IMR-90 (cell line): ENCODE measurements around the gene NRP1. TPM values are rescaled to one million over a fixed set of nuclear protein-coding genes. Genes with fewer than 3 reads are reported as not detected.

Experiments
- ATAC-seq: fragments of 200-7000 bp; cut with Tn5 transposase; 2 replicates; pipeline ENCODE4 v1.9.1; 2020; ENCODE audit warnings: low read depth, mild to moderate bottlenecking, moderate library complexity
- BruUV-seq: library from RNA; stranded (reverse); fragments of 400-500 nt; replicated peaks from 2 replicates; lab custom pipeline; 2021; lab: Mats Ljungman, UMichigan
- CTCF ChIA-PET: fragments of 300-600 bp; formaldehyde crosslinking; extraction: SDS; loops from one replicate; lab custom pipeline; 2021; ENCODE audit warnings: antibody characterized with exemption; lab: Yijun Ruan, JAX
- POLR2A ChIA-PET: fragments of 300-600 bp; sonication (Branson Sonifier 250); formaldehyde crosslinking; loops from one replicate; lab custom pipeline; 2022; ENCODE audit warnings: antibody characterized with exemption; ENCODE audit not compliant: unreplicated experiment; lab: Charles Lee
- DNase-seq: peaks from one replicate; pipeline ENCODE4 v3.0.0; 2013
- H2AFZ ChIP-seq: replicated peaks from 2 replicates; pipeline ENCODE3; 2013; ENCODE audit warnings: low read length, mild to moderate bottlenecking; ENCODE audit not compliant: poor library complexity
- H2AK5ac ChIP-seq: 2 replicates; pipeline ENCODE4 v1.6.1; 2013; ENCODE audit warnings: low read depth, low read length, inconsistent platforms
- H2AK9ac ChIP-seq: replicated peaks from 2 replicates; pipeline ENCODE3; 2013; ENCODE audit warnings: mild to moderate bottlenecking, low read depth, low read length, moderate library complexity; ENCODE audit not compliant: poor library complexity
- H2BK120ac ChIP-seq: 2 replicates; pipeline ENCODE4 v1.6.1; 2013; ENCODE audit warnings: low read depth, low read length, inconsistent platforms
- H2BK15ac ChIP-seq: 3 replicates; pipeline ENCODE4 v1.6.1; 2013; ENCODE audit warnings: low read depth, low read length, inconsistent platforms
- H2BK20ac ChIP-seq: 2 replicates; pipeline ENCODE4 v1.6.1; 2013; ENCODE audit warnings: low read depth, mild to moderate bottlenecking, inconsistent platforms, low read length, moderate library complexity
- H2BK5ac ChIP-seq: 2 replicates; pipeline ENCODE4 v1.6.1; 2013; ENCODE audit warnings: mild to moderate bottlenecking, low read depth, low read length, inconsistent platforms; ENCODE audit not compliant: poor library complexity, severe bottlenecking
- H3K14ac ChIP-seq: replicated peaks from 2 replicates; pipeline ENCODE4 v1.6.1; 2013; ENCODE audit warnings: low read depth, low read length, inconsistent platforms
- H3K18ac ChIP-seq: 2 replicates; pipeline ENCODE4 v1.6.1; 2013; ENCODE audit warnings: low read depth, low read length, control low read depth
- H3K23ac ChIP-seq: 2 replicates; pipeline ENCODE4 v1.6.1; 2013; ENCODE audit warnings: low read depth, low read length, inconsistent platforms
- H3K27ac ChIP-seq: 2 replicates; pipeline ENCODE4 v1.5.1; 2013; ENCODE audit warnings: mild to moderate bottlenecking, control low read depth, low read length; ENCODE audit not compliant: insufficient read depth
- H3K27me3 ChIP-seq: 2 replicates; pipeline ENCODE4 v1.6.1; 2013; ENCODE audit warnings: low read length; ENCODE audit not compliant: control insufficient read depth, insufficient read depth
- H3K36me3 ChIP-seq: 2 replicates; pipeline ENCODE4 v1.6.1; 2013; ENCODE audit warnings: low read length, mixed read lengths; ENCODE audit not compliant: control insufficient read depth, insufficient read depth
- H3K4ac ChIP-seq: 2 replicates; pipeline ENCODE4 v1.6.1; 2013; ENCODE audit warnings: low read depth, low read length, inconsistent platforms
- H3K4me1 ChIP-seq: 2 replicates; pipeline ENCODE4 v1.6.1; 2013; ENCODE audit warnings: low read length, mixed read lengths; ENCODE audit not compliant: control insufficient read depth, insufficient read depth
- H3K4me2 ChIP-seq: 2 replicates; pipeline ENCODE4 v1.6.1; 2013; ENCODE audit warnings: low read depth, mild to moderate bottlenecking, control low read depth, low read length, moderate library complexity
- H3K4me3 ChIP-seq: 2 replicates; pipeline ENCODE4 v1.5.1; 2013; ENCODE audit warnings: low read depth, mild to moderate bottlenecking, control low read depth, low read length, moderate library complexity; ENCODE audit not compliant: insufficient read depth
- H3K56ac ChIP-seq: 2 replicates; pipeline ENCODE4 v1.6.1; 2013; ENCODE audit warnings: low read length, inconsistent platforms; ENCODE audit not compliant: insufficient read depth; ENCODE audit errors: extremely low read depth
- H3K79me1 ChIP-seq, 2 experiments: 2 replicates each; pipeline ENCODE4 v1.6.1; 2013; ENCODE audit warnings: low read length in 2 of 2, inconsistent platforms in 1 of 2, low read depth in 1 of 2
- H3K9ac ChIP-seq: 2 replicates; pipeline ENCODE4 v1.6.1; 2013; ENCODE audit warnings: low read depth, low read length, control low read depth
- H3K9me1 ChIP-seq: 2 replicates; pipeline ENCODE4 v1.6.1; 2013; ENCODE audit warnings: low read length, inconsistent platforms; ENCODE audit not compliant: insufficient read depth
- H3K9me3 ChIP-seq: 2 replicates; pipeline ENCODE4 v1.6.1; 2013; ENCODE audit warnings: low read length; ENCODE audit not compliant: control insufficient read depth, insufficient read depth
- H4K20me1 ChIP-seq: 2 replicates; pipeline ENCODE4 v1.6.1; 2013; ENCODE audit warnings: low read length, inconsistent platforms; ENCODE audit not compliant: insufficient read depth
- H4K5ac ChIP-seq: 2 replicates; pipeline ENCODE4 v1.6.1; 2013; ENCODE audit warnings: mild to moderate bottlenecking, low read depth, low read length, control low read depth
- H4K8ac ChIP-seq, 2 experiments: 2 replicates each; pipeline ENCODE4 v1.6.1; 2013; ENCODE audit warnings: low read depth in 2 of 2, low read length in 2 of 2, control low read depth in 1 of 2, inconsistent platforms in 1 of 2
- H4K91ac ChIP-seq: 2 replicates; pipeline ENCODE4 v1.6.1; 2013; ENCODE audit warnings: low read depth, low read length, inconsistent platforms; ENCODE audit not compliant: insufficient read depth
- BHLHE40 ChIP-seq: fragments of 150-350 bp; IDR thresholded peaks from 2 replicates; pipeline ENCODE4 v1.6.1; 2016; ENCODE audit warnings: mild to moderate bottlenecking, low read depth, low read length
- CHD1 ChIP-seq: IDR thresholded peaks from 2 replicates; pipeline ENCODE4 v1.6.1; 2012; ENCODE audit warnings: low read depth, low read length, improper control_type of control experiment
- FOS ChIP-seq: fragments of 150-350 bp; IDR thresholded peaks from 2 replicates; pipeline ENCODE4 v1.6.1; 2016; ENCODE audit warnings: low read depth, low read length
- MAFK ChIP-seq: IDR thresholded peaks from 2 replicates; pipeline ENCODE4 v1.6.1; 2012; ENCODE audit warnings: low read depth, low read length, improper control_type of control experiment
- RAD21 ChIP-seq: IDR thresholded peaks from 2 replicates; pipeline ENCODE4 v1.6.1; 2012; ENCODE audit warnings: low read length, improper control_type of control experiment
- RFX5 ChIP-seq: IDR thresholded peaks from 2 replicates; pipeline ENCODE4 v1.8.0; 2012; ENCODE audit warnings: low read depth, mild to moderate bottlenecking, low read length, moderate library complexity
- SMC3 ChIP-seq: fragments of 150-350 bp; IDR thresholded peaks from 2 replicates; pipeline ENCODE4 v1.6.1; 2016; ENCODE audit warnings: low read depth, mild to moderate bottlenecking, antibody characterized with exemption, low read length, moderate library complexity
- USF2 ChIP-seq: fragments of 150-350 bp; IDR thresholded peaks from 2 replicates; pipeline ENCODE4 v1.6.1; 2017; ENCODE audit warnings: mild to moderate bottlenecking, antibody characterized with exemption, low read length, low read depth
- WGBS, 2 experiments: methylation state at CpG; one replicate each; pipeline versions ENCODE4 v1.1.5 to v1.1.7; 2013; ENCODE audit warnings: missing lambda C conversion rate in 2 of 2; ENCODE audit not compliant: insufficient read length in 1 of 2; ENCODE audit errors: extremely low coverage in 2 of 2; 5-methylcytosine and 5-hydroxymethylcytosine counted together
- dilution Hi-C: fragments of 300-500 bp; cut with HindIII; formaldehyde crosslinking; loops from one replicate; pipeline ENCODE4 v1.14.3; 2018; ENCODE audit warnings: low sequenced_read_pairs; ENCODE audit not compliant: unreplicated experiment
- in situ Hi-C: fragments of 300-500 bp; cut with MboI; formaldehyde crosslinking; loops from 3 replicates; pipeline ENCODE4 v1.14.3; 2019; ENCODE audit warnings: low sequenced_read_pairs, inconsistent platforms, mixed read lengths
- intact Hi-C: fragments of 100-400 bp; cut with micrococcal nuclease; formaldehyde crosslinking; loops from 2 replicates; pipeline ENCODE4 v1.10.0; 2022
- polyA plus RNA-seq, 3 experiments: library from polyadenylated mRNA; depleted of rRNA; stranded (reverse); fragments of >200 nt; gene quantifications; 2 replicates each; pipeline ENCODE4 v1.2.3, GENCODE V29; 2012; ENCODE audit warnings: low replicate concordance in 1 of 3
- total RNA-seq: library from RNA; depleted of rRNA; stranded (reverse); fragments of >200 nt; gene quantifications from 2 replicates; pipeline ENCODE4 v1.2.3, GENCODE V29; 2012

The NRP1 gene
- total and polyA plus RNA-seq, 2 of the 4 experiments (the other 2 are of a cell fraction), result 108 to 227 TPM

GRCh38 chr10:33276282-33276923 is 58.1 kb downstream of the NRP1 start:
- H3K4me1 ChIP-seq, result peaks cover 29% of the 10 kb centered on the region
- WGBS, 2 experiments, result no CpG with 5 or more reads among the region's 4 CpGs
- BruUV-seq, result no TSS peak

More at GRCh38 chr10:33276282-33276923, 58.1 kb downstream of the NRP1 start:
- ATAC-seq (no peak), DNase-seq (no peak)
- Histone ChIP-seq H3K79me1 (peaks cover 34 to 68% of the 10 kb centered on the region in 2 experiments), H4K5ac (no peak overlapping the region; the same call in 1 of the 2 replicates), H2AFZ (no peak overlapping the region), H4K91ac (no peak overlapping the region), H3K18ac (no peak overlapping the region; the same call in 1 of the 2 replicates), H3K23ac (peak overlapping the region; percentile 36; the same call in 1 of the 2 replicates), H3K9me1 (peaks cover 12% of the 10 kb centered on the region), H2BK15ac (no peak overlapping the region), H2AK5ac (0 out of 2 replicates have a peak overlapping the region, but pooled peaks have one; percentile 9), H2BK20ac (no peak overlapping the region; the same call in 1 of the 2 replicates), H3K56ac (no peak overlapping the region), H2BK120ac (peak overlapping the region; percentile 33; the same call in 1 of the 2 replicates), H3K36me3 (peaks cover 2% of the 10 kb centered on the region; the same call in 1 of the 2 replicates), H2AK9ac (no peak overlapping the region), H3K27ac (no peak overlapping the region), H3K9me3 (no peaks in the 10 kb centered on the region), H2BK5ac (no peak overlapping the region), H3K14ac (no peak overlapping the region; the same call in 1 of the 2 replicates), H3K4me2 (no peak overlapping the region), H3K9ac (no peak overlapping the region), H3K4ac (0 out of 2 replicates have a peak overlapping the region, but pooled peaks have one; percentile 53), H4K20me1 (no peaks in the 10 kb centered on the region), H3K4me3 (no peak overlapping the region), H4K8ac (no peak overlapping the region; a peak in 2 of 4 replicates), H3K27me3 (no peaks in the 10 kb centered on the region)
- CTCF ChIA-PET, result interaction anchor here (1.0 kb wide), 1 partner anchor 51 kb away, joined by 3 read pairs; no protein-coding TSS in a partner anchor
- in situ Hi-C loops (no loop called here), dilution Hi-C loops (no loop called here), intact Hi-C loops (no loop called here)
- TF ChIP-seq FOS (no peak), SMC3 (no peak), BHLHE40 (no peak), CHD1 (no peak), USF2 (no peak), MAFK (peak; percentile 2; the same call in 1 of the 2 replicates), RAD21 (no peak), RFX5 (no peak)
- POLR2A ChIA-PET, result no interaction called here
